Ovary (tissue), 3 donors: ENCODE results near the gene CRTC1.

ENCODE experiments used
- CTCF ChIP-seq, 3 donors: fragments of 450-650 bp in 2 of 3; fragments of 200-600 bp in 1 of 3; IDR thresholded peaks; one replicate each; pipeline versions ENCODE4 v1.5.1 to v1.8.0; 2016 to 2022; ENCODE audit warnings: antibody characterized with exemption in 3 of 3, mild to moderate bottlenecking in 1 of 3
- POLR2A ChIP-seq: fragments of 450-650 bp; IDR thresholded peaks from one replicate; pipeline ENCODE4 v1.6.1; 2017; ENCODE audit warnings: antibody characterized with exemption, mild to moderate bottlenecking, moderate library complexity
- donor health status: DM: no; HTN: no; CAD: no.

- TF ChIP-seq CTCF (IDR thresholded peaks at IDR 0.05): no peak
- no peak for TF ChIP-seq POLR2A
These were observed 17.7 kb downstream of the CRTC1 start for GRCh38 chr19:18701250-18701608.
